Measurements from ENCODE around the gene TMEM132D.

TMEM132D gene

GRCh38 chr12:129903956-129904829, at the start of gene TMEM132D:
Gene TMEM132D, minus strand, starts transcription at chr12:129904025.
- no peak within 1 kb of the TSS for H3K4me3 ChIP-seq (ENCODE audit: low read depth in 1 of 2, low read length in 2 of 2)
- peaks cover 12 to 33% of the 10 kb centered on the region in 2 donors for H3K27me3 ChIP-seq (ENCODE audit: control insufficient read depth in 1 of 2, insufficient read depth in 2 of 2, low read length in 2 of 2)
- no peak within 1 kb of the TSS for H3K9ac ChIP-seq (ENCODE audit: low read depth in 1 of 2, low read length in 2 of 2)
- no peaks in the 10 kb centered on the region for H3K9me3 ChIP-seq (ENCODE audit: control insufficient read depth in 1 of 2, low read length in 2 of 2)
- no peak within 1 kb of the TSS for H3K27ac ChIP-seq (ENCODE audit: low read depth, low read length)
- H3K36me3 ChIP-seq (ENCODE audit: control insufficient read depth in 1 of 2, insufficient read depth in 2 of 2, low read length in 2 of 2): no peaks in the 10 kb centered on the region
- H3K4me1 ChIP-seq (ENCODE audit: control insufficient read depth in 1 of 2, insufficient read depth in 2 of 2, low read length in 2 of 2): no peaks in the 10 kb centered on the region

GRCh38 chr12:129949651-129950050, 45.8 kb upstream of the TMEM132D start:
- Histone ChIP-seq H3K4me3 (ENCODE audit: low read depth in 1 of 2, low read length in 2 of 2) (no peak overlapping the region), H3K9me3 (ENCODE audit: control insufficient read depth in 1 of 2, low read length in 2 of 2) (no peaks in the 10 kb centered on the region), H3K27ac (ENCODE audit: low read depth, low read length) (no peak overlapping the region), H3K9ac (ENCODE audit: low read depth in 1 of 2, low read length in 2 of 2) (no peak overlapping the region), H3K36me3 (ENCODE audit: control insufficient read depth in 1 of 2, insufficient read depth in 2 of 2, low read length in 2 of 2) (no peaks in the 10 kb centered on the region), H3K27me3 (ENCODE audit: control insufficient read depth in 1 of 2, insufficient read depth in 2 of 2, low read length in 2 of 2) (no peaks in the 10 kb centered on the region), H3K4me1 (ENCODE audit: control insufficient read depth in 1 of 2, insufficient read depth in 2 of 2, low read length in 2 of 2) (no peaks in the 10 kb centered on the region)

- no peaks in the 10 kb centered on the region for H3K9me3 ChIP-seq (ENCODE audit: control insufficient read depth in 1 of 2, low read length in 2 of 2)
- H3K36me3 ChIP-seq (ENCODE audit: control insufficient read depth in 1 of 2, insufficient read depth in 2 of 2, low read length in 2 of 2): no peaks in the 10 kb centered on the region
- no peak overlapping the region for H3K27ac ChIP-seq (ENCODE audit: low read depth, low read length)
- no peaks in the 10 kb centered on the region for H3K4me1 ChIP-seq (ENCODE audit: control insufficient read depth in 1 of 2, insufficient read depth in 2 of 2, low read length in 2 of 2)
- no peak overlapping the region for H3K9ac ChIP-seq (ENCODE audit: low read depth in 1 of 2, low read length in 2 of 2)
- no peak overlapping the region for H3K4me3 ChIP-seq (ENCODE audit: low read depth in 1 of 2, low read length in 2 of 2)
- H3K27me3 ChIP-seq (ENCODE audit: control insufficient read depth in 1 of 2, insufficient read depth in 2 of 2, low read length in 2 of 2): no peaks in the 10 kb centered on the region
Observed at GRCh38 chr12:129941618-129942017, 37.8 kb upstream of the TMEM132D start.

- H3K9me3 ChIP-seq (ENCODE audit: control insufficient read depth in 1 of 2, low read length in 2 of 2): no peaks in the 10 kb centered on the region
- no peaks in the 10 kb centered on the region for H3K36me3 ChIP-seq (ENCODE audit: control insufficient read depth in 1 of 2, insufficient read depth in 2 of 2, low read length in 2 of 2)
- no peak overlapping the region for H3K27ac ChIP-seq (ENCODE audit: low read depth, low read length)
- no peak overlapping the region for H3K9ac ChIP-seq (ENCODE audit: low read depth in 1 of 2, low read length in 2 of 2)
- H3K27me3 ChIP-seq (ENCODE audit: control insufficient read depth in 1 of 2, insufficient read depth in 2 of 2, low read length in 2 of 2): no peaks in the 10 kb centered on the region
- H3K4me1 ChIP-seq (ENCODE audit: control insufficient read depth in 1 of 2, insufficient read depth in 2 of 2, low read length in 2 of 2): no peaks in the 10 kb centered on the region
- H3K4me3 ChIP-seq (ENCODE audit: low read depth in 1 of 2, low read length in 2 of 2): no peak overlapping the region
Observed at GRCh38 chr12:129938089-129938488, 34.3 kb upstream of the TMEM132D start.

GRCh38 chr12:129937426-129937825, 33.6 kb upstream of the TMEM132D start:
- H3K36me3 ChIP-seq (ENCODE audit: control insufficient read depth in 1 of 2, insufficient read depth in 2 of 2, low read length in 2 of 2): no peaks in the 10 kb centered on the region
- no peak overlapping the region for H3K4me3 ChIP-seq (ENCODE audit: low read depth in 1 of 2, low read length in 2 of 2)
- no peaks in the 10 kb centered on the region for H3K4me1 ChIP-seq (ENCODE audit: control insufficient read depth in 1 of 2, insufficient read depth in 2 of 2, low read length in 2 of 2)
- no peaks in the 10 kb centered on the region for H3K27me3 ChIP-seq (ENCODE audit: control insufficient read depth in 1 of 2, insufficient read depth in 2 of 2, low read length in 2 of 2)
- no peak overlapping the region for H3K9ac ChIP-seq (ENCODE audit: low read depth in 1 of 2, low read length in 2 of 2)
- no peaks in the 10 kb centered on the region for H3K9me3 ChIP-seq (ENCODE audit: control insufficient read depth in 1 of 2, low read length in 2 of 2)
- H3K27ac ChIP-seq (ENCODE audit: low read depth, low read length): no peak overlapping the region

GRCh38 chr12:129928643-129929042, 24.8 kb upstream of the TMEM132D start:
- Histone ChIP-seq H3K36me3 (ENCODE audit: control insufficient read depth in 1 of 2, insufficient read depth in 2 of 2, low read length in 2 of 2) (no peaks in the 10 kb centered on the region), H3K9ac (ENCODE audit: low read depth in 1 of 2, low read length in 2 of 2) (no peak overlapping the region), H3K27ac (ENCODE audit: low read depth, low read length) (no peak overlapping the region), H3K4me3 (ENCODE audit: low read depth in 1 of 2, low read length in 2 of 2) (no peak overlapping the region), H3K27me3 (ENCODE audit: control insufficient read depth in 1 of 2, insufficient read depth in 2 of 2, low read length in 2 of 2) (no peaks in the 10 kb centered on the region), H3K9me3 (ENCODE audit: control insufficient read depth in 1 of 2, low read length in 2 of 2) (no peaks in the 10 kb centered on the region), H3K4me1 (ENCODE audit: control insufficient read depth in 1 of 2, insufficient read depth in 2 of 2, low read length in 2 of 2) (no peaks in the 10 kb centered on the region)

GRCh38 chr12:129927316-129927900, 23.6 kb upstream of the TMEM132D start:
- Histone ChIP-seq H3K4me3 (ENCODE audit: low read depth in 1 of 2, low read length in 2 of 2) (no peak overlapping the region), H3K36me3 (ENCODE audit: control insufficient read depth in 1 of 2, insufficient read depth in 2 of 2, low read length in 2 of 2) (no peaks in the 10 kb centered on the region), H3K4me1 (ENCODE audit: control insufficient read depth in 1 of 2, insufficient read depth in 2 of 2, low read length in 2 of 2) (no peaks in the 10 kb centered on the region), H3K27ac (ENCODE audit: low read depth, low read length) (no peak overlapping the region), H3K9ac (ENCODE audit: low read depth in 1 of 2, low read length in 2 of 2) (no peak overlapping the region), H3K9me3 (ENCODE audit: control insufficient read depth in 1 of 2, low read length in 2 of 2) (no peaks in the 10 kb centered on the region), H3K27me3 (ENCODE audit: control insufficient read depth in 1 of 2, insufficient read depth in 2 of 2, low read length in 2 of 2) (no peaks in the 10 kb centered on the region)

GRCh38 chr12:129911428-129912049, 7.7 kb upstream of the TMEM132D start:
- Histone ChIP-seq H3K36me3 (ENCODE audit: control insufficient read depth in 1 of 2, insufficient read depth in 2 of 2, low read length in 2 of 2) (no peaks in the 10 kb centered on the region), H3K9ac (ENCODE audit: low read depth in 1 of 2, low read length in 2 of 2) (no peak overlapping the region), H3K4me1 (ENCODE audit: control insufficient read depth in 1 of 2, insufficient read depth in 2 of 2, low read length in 2 of 2) (no peaks in the 10 kb centered on the region), H3K4me3 (ENCODE audit: low read depth in 1 of 2, low read length in 2 of 2) (no peak overlapping the region), H3K27me3 (ENCODE audit: control insufficient read depth in 1 of 2, insufficient read depth in 2 of 2, low read length in 2 of 2) (peaks cover 0 to 2% of the 10 kb centered on the region in 2 donors), H3K27ac (ENCODE audit: low read depth, low read length) (no peak overlapping the region), H3K9me3 (ENCODE audit: control insufficient read depth in 1 of 2, low read length in 2 of 2) (no peaks in the 10 kb centered on the region)

- Histone ChIP-seq H3K36me3 (ENCODE audit: control insufficient read depth in 1 of 2, insufficient read depth in 2 of 2, low read length in 2 of 2) (no peaks in the 10 kb centered on the region), H3K4me3 (ENCODE audit: low read depth in 1 of 2, low read length in 2 of 2) (no peak overlapping the region), H3K27me3 (ENCODE audit: control insufficient read depth in 1 of 2, insufficient read depth in 2 of 2, low read length in 2 of 2) (peaks cover 4 to 10% of the 10 kb centered on the region in 2 donors), H3K27ac (ENCODE audit: low read depth, low read length) (no peak overlapping the region), H3K9me3 (ENCODE audit: control insufficient read depth in 1 of 2, low read length in 2 of 2) (no peaks in the 10 kb centered on the region), H3K9ac (ENCODE audit: low read depth in 1 of 2, low read length in 2 of 2) (no peak overlapping the region), H3K4me1 (ENCODE audit: control insufficient read depth in 1 of 2, insufficient read depth in 2 of 2, low read length in 2 of 2) (no peaks in the 10 kb centered on the region)
Observed at GRCh38 chr12:129909051-129910020, 5.5 kb upstream of the TMEM132D start.
